ENCODE data around the gene VANGL1. TPM values are rescaled to one million over a fixed set of nuclear protein-coding genes. Genes with fewer than 3 reads are reported as not detected.

VANGL1 gene
- total RNA-seq, 4 donors from 2014 or later: 14.3 to 20.4 (median 17.3) TPM

GRCh38 chr1:115647919-115648650 lies 6.3 kb downstream of the VANGL1 start:
- Histone ChIP-seq H3K4me1 (peaks cover 4 to 89% (median 17%) of the 10 kb centered on the region in 3 donors), H3K36me3 (peaks cover 0 to 19% (median 0%) of the 10 kb centered on the region in 3 donors), H3K9me3 (no peaks in the 10 kb centered on the region), H3K27me3 (no peaks in the 10 kb centered on the region), H3K27ac (no peak overlapping the region), H3K4me3 (no peak overlapping the region)
- DNase-seq: no peak
- intact Hi-C loops (cut with DNase I): no loop called here
- WGBS, 2 donors: 60 to 85% methylated on average over 3 of the region's 3 CpGs
- no peak for TF ChIP-seq POLR2A (IDR thresholded peaks at IDR 0.05)
- no peak for TF ChIP-seq CTCF (IDR thresholded peaks at IDR 0.05)

- H3K4me3 ChIP-seq: no peak overlapping the region
- peaks cover 0 to 29% (median 5%) of the 10 kb centered on the region in 3 donors for H3K36me3 ChIP-seq
- intact Hi-C loops (cut with DNase I): no loop called here
- TF ChIP-seq POLR2A (IDR thresholded peaks at IDR 0.05) (no peak), CTCF (IDR thresholded peaks at IDR 0.05) (no peak)
- no peaks in the 10 kb centered on the region for H3K27me3 ChIP-seq
- no peak for DNase-seq
- H3K9me3 ChIP-seq: no peaks in the 10 kb centered on the region
- peaks cover 6 to 84% (median 10%) of the 10 kb centered on the region in 3 donors for H3K4me1 ChIP-seq
- WGBS, 2 donors: 61 to 84% methylated on average over 13 of the region's 13 CpGs
- no peak overlapping the region for H3K27ac ChIP-seq
Measured at GRCh38 chr1:115648717-115649691, 7.2 kb downstream of the VANGL1 start.

GRCh38 chr1:115649964-115650363 lies 8.2 kb downstream of the VANGL1 start:
- peaks cover 0 to 30% (median 5%) of the 10 kb centered on the region in 3 donors for H3K36me3 ChIP-seq
- H3K27ac ChIP-seq: no peak overlapping the region
- no peaks in the 10 kb centered on the region for H3K9me3 ChIP-seq
- H3K4me1 ChIP-seq: peaks cover 15 to 84% (median 15%) of the 10 kb centered on the region in 3 donors
- no peak for TF ChIP-seq CTCF (IDR thresholded peaks at IDR 0.05)
- TF ChIP-seq POLR2A (IDR thresholded peaks at IDR 0.05): no peak
- intact Hi-C loops (cut with DNase I): no loop called here
- no peak overlapping the region for H3K4me3 ChIP-seq
- DNase-seq: no peak
- no peaks in the 10 kb centered on the region for H3K27me3 ChIP-seq
- 61 to 66% methylated on average over 2 to 3 of the region's 3 CpGs for WGBS, 2 donors

- Histone ChIP-seq H3K36me3 (peaks cover 0 to 30% (median 5%) of the 10 kb centered on the region in 3 donors), H3K27ac (no peak overlapping the region), H3K9me3 (no peaks in the 10 kb centered on the region), H3K27me3 (no peaks in the 10 kb centered on the region), H3K4me1 (peaks cover 25 to 89% (median 25%) of the 10 kb centered on the region in 3 donors), H3K4me3 (no peak overlapping the region)
- no peak for DNase-seq
- TF ChIP-seq CTCF (IDR thresholded peaks at IDR 0.05) (no peak), POLR2A (IDR thresholded peaks at IDR 0.05) (no peak)
- 73 to 85% methylated on average over 3 of the region's 3 CpGs for WGBS, 2 donors
- intact Hi-C loops (cut with DNase I): no loop called here
Measured at GRCh38 chr1:115650961-115651360, 9.2 kb downstream of the VANGL1 start.

- TF ChIP-seq POLR2A (IDR thresholded peaks at IDR 0.05) (no peak), CTCF (IDR thresholded peaks at IDR 0.05) (no peak)
- WGBS, 2 donors: 90 to 93% methylated on average over 8 of the region's 8 CpGs
- Histone ChIP-seq H3K4me1 (peaks cover 26 to 89% (median 27%) of the 10 kb centered on the region in 3 donors), H3K9me3 (no peaks in the 10 kb centered on the region), H3K36me3 (peaks cover 0 to 30% (median 5%) of the 10 kb centered on the region in 3 donors), H3K27ac (no peak overlapping the region), H3K27me3 (no peaks in the 10 kb centered on the region), H3K4me3 (no peak overlapping the region)
- intact Hi-C loops (cut with DNase I): no loop called here
- no peak for DNase-seq
Measured at GRCh38 chr1:115651391-115651790, 9.6 kb downstream of the VANGL1 start.

Measured in esophagus squamous epithelium (tissue), 5 donors.